CD4-positive, alpha-beta T cell treated with Interleukin-15 for 1 hour (primary cell): Measurements from ENCODE around the gene THPO.
A peak's percentile ranks its signal among the peaks of the same experiment; 100 is the strongest.
"Not testable (repeated sequence)": the region's sequence is repeated elsewhere in the genome, so short reads cannot be mapped to it uniquely, and the experiment has no call there.

ENCODE experiments used
- DNase-seq: peaks from one replicate; pipeline ENCODE4 v3.0.0-alpha.2; 2020

THPO gene

DNA sequence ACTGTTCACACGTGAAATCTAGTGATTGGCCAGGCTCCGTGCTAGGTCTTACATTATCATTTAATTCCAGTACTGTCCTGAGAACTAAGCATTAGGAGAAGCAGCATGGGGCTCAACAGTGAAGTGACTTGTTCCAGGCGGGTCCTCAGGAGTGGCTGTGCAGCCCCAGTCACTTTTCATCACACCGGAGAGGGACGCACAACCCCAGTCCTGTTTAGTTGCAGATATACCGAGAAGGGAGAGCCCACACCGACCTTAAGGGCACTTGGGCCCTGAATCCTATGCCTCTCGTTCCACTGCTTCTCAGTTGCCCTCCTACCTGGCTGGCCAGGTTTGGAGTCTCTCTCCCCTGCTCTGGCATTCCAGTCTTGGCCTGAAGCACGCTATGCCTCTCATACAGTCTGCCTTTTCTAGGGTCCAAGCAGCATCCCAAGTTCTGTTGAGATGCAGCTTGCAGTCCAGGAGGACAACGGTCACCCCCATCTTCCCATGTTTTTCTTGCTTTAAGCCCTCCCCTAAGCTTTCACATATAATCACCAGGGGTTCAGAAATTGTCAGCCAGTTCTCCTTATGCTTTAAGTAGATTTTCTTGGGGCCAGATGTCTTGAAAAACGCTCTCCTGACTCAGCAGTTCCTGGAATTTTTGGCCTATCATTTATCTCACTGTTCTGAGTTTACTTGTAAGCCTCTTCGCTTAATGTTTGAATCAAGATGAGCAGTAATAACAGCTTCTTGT lies 30.5 kb downstream of the THPO start:
- no peak for DNase-seq

DNA sequence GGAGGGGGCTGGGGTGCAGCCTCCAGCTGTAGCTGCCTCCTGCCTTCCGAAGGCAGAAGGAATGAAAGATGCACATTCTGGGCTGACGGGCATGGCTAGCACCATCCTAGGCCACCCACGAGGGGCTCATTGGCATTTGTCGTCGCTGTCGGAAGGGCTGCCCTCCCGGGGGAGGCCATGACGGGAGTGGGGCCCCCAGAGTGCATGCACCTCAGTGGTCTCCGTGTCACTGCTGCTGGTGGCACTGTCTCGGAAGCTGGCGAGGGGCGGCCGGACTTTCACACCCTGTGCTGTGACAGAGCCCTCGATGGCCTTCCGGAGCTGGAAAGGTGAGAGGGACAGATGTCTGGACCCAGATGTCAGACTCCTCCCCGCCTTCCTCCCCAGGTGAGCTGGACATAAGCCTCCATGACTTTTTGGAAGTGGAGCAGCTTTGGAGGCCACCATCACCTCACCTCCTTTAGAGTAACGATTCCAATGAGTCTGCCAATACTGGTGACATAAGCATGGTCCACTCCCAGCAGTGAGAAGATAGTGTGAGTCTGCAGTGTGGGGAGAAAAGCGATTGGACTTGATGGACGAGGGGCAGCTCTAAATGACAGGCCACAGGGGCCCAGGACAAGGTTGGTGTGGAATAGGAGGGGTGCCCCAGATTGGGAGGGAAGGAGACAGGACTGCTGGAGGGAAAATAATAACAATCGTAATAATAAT lies 31.4 kb downstream of the THPO start:
- DNase-seq = no peak

DNA sequence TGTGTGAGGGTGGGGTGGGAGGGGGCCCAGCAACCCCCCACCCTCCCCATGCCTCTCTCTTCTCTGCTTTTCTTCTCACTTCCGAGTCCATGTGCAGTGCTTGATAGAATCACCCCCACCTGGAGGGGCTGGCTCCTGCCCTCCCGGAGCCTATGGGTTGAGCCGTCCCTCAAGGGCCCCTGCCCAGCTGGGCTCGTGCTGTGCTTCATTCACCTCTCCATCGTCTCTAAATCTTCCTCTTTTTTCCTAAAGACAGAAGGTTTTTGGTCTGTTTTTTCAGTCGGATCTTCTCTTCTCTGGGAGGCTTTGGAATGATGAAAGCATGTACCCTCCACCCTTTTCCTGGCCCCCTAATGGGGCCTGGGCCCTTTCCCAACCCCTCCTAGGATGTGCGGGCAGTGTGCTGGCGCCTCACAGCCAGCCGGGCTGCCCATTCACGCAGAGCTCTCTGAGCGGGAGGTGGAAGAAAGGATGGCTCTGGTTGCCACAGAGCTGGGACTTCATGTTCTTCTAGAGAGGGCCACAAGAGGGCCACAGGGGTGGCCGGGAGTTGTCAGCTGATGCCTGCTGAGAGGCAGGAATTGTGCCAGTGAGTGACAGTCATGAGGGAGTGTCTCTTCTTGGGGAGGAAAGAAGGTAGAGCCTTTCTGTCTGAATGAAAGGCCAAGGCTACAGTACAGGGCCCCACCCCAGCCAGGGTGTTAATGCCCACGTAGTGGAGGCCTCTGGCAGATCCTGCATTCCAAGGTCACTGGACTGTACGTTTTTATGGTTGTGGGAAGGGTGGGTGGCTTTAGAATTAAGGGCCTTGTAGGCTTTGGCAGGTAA lies 32.5 kb downstream of the THPO start:
- DNase-seq = no peak

DNA sequence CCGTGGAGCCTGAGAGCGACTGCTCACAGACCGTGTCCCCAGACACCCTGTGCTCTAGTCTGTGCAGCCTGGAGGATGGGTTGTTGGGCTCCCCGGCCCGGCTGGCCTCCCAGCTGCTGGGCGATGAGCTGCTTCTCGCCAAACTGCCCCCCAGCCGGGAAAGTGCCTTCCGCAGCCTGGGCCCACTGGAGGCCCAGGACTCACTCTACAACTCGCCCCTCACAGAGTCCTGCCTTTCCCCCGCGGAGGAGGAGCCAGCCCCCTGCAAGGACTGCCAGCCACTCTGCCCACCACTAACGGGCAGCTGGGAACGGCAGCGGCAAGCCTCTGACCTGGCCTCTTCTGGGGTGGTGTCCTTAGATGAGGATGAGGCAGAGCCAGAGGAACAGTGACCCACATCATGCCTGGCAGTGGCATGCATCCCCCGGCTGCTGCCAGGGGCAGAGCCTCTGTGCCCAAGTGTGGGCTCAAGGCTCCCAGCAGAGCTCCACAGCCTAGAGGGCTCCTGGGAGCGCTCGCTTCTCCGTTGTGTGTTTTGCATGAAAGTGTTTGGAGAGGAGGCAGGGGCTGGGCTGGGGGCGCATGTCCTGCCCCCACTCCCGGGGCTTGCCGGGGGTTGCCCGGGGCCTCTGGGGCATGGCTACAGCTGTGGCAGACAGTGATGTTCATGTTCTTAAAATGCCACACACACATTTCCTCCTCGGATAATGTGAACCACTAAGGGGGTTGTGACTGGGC lies 33.3 kb downstream of the THPO start:
- no peak for DNase-seq

DNA sequence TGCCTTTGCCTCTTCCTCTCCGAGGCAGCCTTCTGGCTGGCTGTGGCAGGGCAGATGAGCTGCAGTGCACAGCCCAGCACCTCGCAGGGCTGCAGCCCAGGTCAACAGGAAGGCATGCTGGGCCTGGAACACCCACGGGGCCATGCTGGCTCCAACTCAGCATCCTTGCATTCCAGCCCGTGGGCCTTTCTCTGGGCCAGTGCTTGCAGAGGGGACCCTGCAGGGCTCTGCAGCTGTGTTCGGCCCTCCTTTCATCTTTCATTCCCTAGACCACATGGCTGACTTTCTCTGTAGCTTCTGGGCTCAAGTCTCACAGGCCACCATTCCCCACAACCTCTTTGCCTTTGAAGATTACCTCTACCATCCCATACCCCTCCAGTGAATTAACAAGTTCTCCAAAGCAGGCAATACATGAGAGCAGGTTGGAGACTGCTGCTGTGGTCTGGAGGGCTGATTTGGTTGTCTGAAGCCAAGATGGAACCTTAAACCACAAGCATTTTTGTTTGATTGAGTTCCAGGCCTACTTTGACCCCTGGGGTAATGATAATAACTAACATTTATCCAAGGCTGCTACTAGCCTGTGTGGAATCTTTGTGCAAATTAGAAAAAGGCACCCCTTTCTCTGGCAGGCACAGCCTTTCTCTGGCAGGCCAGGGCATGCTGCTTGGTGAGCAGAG lies 34.7 kb downstream of the THPO start:
- DNase-seq = no peak

DNA sequence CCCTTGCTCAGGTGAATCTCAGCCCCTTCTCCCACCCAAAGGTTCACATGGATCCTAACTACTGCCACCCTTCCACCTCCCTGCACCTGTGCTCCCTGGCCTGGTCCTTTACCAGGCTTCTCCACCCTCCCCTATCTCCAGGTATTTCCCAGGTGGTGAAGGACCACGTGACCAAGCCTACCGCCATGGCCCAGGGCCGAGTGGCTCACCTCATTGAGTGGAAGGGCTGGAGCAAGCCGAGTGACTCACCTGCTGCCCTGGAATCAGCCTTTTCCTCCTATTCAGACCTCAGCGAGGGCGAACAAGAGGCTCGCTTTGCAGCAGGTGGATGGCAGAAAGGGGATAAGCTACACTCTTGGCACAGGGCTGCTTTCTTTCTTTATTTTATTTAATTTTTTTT lies 36.1 kb downstream of the THPO start:
- DNase-seq = no peak

DNA sequence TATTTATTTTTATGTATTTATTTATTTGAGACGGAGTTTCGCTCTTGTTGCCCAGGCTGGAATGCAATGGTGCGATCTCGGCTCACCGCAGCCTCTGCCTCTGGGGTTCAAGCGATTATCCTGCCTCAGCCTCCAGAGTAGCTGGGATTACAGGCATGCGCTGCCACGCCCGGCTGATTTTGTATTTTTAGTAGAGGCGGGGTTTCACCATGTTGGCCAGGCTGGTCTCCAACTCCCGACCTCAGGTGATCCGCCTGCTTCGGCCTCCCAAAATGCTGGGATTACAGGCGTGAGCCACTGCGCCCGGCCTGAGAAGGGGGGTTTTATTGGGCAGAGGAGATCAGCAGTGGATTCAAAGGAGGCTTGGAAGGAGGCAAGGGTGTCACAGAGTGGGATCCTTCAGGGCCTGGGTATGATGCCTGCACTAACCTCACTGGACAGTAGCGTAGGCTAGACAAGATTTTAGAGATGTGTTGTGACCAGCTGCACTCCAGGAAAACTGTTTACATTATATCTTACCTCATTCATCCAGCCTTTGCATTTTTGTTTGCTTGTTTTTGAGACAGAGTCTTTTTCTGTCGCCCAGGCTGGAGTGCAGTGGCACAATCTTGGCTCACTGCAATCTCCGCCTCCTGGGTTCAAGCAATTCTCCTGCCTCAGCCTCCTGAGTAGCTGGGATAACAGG lies 38.4 kb downstream of the THPO start:
- not testable (repeated sequence) for DNase-seq

DNA sequence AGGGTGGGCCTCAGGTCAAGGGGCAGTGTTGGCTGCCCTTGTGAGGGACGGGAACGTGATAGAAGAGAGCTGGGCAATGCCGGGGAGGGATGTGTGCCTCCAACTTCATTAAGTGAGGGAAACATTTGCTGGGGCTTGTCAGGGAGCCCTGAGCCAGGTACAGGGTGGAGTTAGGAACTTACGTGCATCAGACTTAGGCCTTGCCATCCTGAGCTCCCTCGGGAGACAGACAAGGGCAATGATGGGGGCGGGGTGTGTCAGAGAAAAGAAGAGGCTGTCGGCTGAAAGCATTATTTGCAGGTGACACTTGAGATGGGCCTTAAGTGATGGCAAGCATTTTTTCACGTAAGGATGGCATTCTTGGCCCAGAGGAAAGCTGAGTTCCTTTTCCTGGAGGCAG lies 39.0 kb downstream of the THPO start:
- DNase-seq = no peak

DNA sequence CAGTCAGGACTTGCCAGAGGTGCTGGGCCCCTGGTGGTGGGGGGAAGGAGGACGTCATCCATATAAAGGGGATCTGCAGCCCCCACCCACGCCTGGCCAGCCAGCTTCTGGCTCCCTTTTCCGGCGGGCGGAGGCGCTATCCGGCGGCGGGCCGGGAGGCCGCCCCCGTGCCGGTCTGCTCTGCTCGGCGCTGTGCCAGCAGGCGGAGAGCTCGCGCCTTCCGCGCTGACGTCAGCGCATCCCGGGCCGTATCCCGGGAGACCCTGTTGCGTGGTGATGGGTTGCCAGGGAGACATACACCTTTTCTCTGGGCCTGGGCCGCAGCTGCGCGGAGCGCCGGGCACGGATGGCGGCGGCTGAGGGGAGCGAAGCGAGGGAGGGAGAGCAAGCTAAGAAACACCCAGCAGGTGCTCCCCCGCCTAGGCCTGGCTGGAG lies 39.5 kb downstream of the THPO start:
- DNase-seq = peak; percentile 24

DNA sequence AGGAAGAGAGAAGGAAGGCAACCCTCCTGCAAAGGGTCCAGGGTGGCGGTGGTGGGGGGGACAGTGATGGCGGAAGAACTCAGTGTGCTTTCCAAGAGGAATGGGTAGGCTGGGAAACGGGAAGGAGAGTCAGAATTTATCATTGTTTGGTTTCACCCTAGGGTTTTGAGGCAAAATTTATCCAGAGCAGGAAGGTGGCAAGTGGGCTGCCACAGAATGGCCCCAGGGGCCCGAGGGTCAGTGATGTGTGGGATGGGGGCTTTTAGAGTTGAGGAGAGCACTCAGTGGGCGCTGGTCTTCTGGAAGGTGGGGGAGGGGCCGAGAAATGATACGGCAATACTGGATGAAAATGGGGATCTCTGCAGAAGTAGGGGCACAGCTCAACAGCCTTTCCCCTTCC lies 40.0 kb downstream of the THPO start:
- DNase-seq = no peak

DNA sequence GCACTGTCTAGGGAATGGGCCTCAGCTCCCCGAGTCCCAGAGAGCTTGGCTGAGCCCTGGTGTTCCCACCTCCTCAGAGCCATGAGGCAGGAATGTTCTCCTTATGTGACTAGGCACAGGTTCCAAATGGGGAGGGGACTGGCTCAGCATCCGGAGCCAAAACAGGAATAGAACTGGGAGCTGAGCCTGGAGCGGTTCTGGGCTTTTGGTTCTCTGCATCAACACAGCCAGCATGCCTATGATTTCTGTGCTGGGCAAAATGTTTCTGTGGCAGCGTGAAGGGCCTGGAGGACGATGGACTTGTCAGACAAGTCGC lies 40.6 kb downstream of the THPO start, which contains the start of gene FAM131A:
Gene FAM131A, plus strand, starts transcription at position 202 of the 316 bp plus-strand sequence. Its CDS starts 31 bp downstream, at position 233.
- DNase-seq = no peak

DNA sequence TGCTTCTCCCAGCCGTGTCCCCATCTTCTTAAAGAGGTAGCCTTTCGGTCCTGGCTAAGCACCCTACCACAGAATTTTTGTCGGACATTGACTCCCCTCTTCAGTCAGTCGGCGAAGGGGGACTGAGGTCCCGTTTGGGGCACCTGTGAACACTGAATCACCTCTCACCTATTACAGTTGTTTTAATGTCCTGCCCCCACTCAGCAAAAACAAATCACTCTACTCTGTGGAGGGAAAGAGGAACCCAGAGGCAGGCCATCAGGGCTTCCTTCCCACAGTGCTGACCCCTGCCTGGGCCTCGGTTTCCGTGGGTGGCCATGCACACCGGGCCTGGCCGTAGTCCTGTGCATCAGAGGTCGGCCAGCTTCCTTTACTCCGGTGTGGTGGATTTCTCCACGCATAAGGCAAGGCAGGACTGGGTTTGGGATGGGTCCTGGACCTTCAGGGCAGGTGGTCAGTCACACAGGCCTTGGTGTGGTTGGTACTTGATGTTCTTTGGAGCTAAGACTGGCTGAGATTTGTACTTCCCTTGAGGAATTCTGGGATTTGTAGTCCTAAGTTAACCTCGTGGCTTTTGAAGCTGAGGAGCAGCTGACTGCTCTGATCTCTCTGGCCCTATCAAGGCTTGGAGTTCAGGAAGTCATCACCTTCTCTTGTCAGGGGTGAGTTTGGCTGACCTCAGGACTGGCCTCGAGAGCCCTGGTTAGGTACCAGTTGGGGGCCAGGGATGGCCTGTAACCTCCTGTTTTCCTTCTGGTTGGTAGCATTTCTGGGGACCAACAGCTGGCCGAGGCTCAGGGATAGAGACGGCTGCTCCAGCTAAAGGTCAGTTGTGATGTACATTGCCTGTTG lies 41.2 kb downstream of the THPO start:
- DNase-seq = no peak

DNA sequence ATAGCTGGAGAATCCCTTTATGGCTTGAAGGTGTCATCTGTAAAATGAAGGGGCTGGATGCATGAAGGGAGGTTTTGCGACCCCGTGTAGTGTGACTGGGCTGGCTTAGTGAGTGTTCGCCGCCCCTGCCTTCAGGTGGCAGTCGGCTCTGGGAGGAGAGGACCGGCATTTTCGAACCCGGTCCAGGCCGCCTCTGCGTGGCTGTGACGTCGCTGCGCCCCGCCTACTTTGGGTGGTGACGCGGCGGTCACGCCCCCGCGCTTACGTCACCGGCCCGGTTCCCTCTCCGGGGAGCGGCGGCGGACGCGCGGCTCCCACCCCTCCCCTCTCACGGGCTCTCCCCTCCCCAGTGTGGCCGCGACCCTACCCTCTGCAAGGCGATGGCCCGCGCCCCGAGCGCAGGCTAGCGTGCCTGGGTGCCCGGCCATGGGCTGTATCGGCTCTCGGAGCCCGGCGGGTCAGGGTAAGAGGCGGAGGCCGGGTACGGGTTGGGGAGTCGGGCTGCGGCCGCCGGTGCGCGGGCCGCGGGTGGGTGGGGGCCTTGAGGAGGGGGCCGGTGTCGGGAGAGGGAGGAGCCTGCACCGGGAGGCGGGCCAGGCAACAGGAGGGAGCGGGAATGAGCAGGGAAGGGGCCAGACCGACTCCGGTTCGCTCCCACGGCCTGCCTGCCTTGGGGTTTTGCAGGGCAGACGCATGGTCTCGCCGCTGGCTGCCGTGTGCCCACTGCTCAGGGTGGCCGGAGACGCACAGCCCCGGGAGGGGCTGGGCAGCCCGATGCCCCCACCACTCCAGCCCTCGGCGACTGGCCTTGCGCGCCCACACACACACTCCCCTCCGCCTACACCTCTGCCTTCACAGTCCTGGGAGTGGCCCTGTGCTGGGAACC lies 42.1 kb downstream of the THPO start:
- DNase-seq = peak; percentile 88

DNA sequence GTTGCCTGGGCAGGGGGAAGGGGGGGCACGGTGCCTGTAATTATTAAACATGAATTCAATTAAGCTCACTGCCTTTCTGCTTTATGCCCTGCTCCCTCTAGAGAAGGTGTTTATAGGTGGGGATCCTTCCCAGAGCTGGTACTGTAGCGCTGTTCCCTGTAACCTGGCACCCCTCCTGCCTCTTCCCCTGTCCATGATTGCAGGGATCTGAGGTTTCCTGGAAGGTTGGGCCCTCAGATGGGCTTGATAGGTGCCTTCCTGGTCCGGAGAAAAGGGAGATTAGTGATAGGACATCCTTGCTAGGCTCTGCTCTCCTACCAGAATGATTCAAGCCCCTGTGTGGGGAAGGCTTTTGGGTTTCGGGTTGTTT lies 42.7 kb downstream of the THPO start:
- no peak for DNase-seq

DNA sequence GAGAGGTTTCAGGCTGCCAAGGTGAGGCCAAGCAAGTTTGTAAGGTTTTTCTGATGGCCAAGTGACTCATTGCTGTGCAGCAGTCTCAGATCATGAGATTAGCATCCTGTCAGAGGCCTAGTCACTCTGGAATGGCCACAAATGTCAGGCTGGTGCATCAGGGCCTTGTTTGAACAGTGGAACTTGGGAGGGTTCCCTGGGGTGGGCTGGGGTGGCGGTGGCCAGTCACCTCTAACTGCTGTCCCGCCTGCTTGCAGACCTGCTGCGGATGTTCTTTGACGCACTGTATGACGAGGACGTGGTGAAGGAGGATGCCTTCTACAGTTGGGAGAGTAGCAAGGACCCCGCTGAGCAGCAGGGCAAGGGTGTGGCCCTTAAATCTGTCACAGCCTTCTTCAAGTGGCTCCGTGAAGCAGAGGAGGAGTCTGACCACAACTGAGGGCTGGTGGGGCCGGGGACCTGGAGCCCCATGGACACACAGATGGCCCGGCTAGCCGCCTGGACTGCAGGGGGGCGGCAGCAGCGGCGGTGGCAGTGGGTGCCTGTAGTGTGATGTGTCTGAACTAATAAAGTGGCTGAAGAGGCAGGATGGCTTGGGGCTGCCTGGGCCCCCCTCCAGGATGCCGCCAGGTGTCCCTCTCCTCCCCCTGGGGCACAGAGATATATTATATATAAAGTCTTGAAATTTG lies 43.4 kb downstream of the THPO start:
- DNase-seq = peak; percentile 36

DNA sequence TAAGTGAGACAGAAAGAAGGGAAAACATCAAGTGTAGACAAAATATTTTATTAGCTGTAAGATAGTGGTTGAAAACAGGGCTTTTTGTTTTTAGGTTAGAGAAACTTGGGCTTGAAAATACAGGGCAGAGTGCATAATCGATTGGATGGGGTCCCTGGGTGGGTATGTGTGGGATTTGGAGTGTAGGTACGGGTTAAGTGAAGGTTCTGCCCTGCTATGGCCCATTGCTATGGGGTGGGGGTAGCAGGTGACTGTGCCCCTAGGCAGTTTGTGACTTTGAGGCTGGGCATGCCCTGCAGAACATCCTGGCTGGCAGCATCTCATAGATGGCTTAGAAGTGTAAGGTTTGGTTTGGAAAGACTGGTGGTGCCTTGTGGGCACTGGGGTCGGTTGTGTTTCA lies 44.3 kb downstream of the THPO start:
- no peak for DNase-seq

DNA sequence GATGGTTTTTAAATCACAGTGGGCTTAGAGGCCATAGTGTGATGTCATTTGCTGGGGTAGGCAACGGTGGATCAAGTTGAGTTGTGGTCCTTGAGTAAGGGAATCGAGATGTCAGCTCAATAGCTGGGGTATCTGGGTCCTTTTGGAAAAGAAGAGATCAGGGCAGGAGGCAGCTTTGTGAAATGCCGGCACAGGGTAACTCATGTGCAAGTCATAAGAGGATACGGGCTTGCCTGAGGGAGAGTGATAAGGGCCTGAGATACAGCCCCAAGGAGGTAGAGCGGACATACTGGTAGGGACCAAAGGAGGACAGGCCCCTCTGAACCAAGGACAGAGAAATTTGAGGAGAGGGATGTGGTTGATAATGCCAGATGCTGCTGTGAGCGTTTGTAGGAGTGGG lies 44.8 kb downstream of the THPO start:
- no peak for DNase-seq

DNA sequence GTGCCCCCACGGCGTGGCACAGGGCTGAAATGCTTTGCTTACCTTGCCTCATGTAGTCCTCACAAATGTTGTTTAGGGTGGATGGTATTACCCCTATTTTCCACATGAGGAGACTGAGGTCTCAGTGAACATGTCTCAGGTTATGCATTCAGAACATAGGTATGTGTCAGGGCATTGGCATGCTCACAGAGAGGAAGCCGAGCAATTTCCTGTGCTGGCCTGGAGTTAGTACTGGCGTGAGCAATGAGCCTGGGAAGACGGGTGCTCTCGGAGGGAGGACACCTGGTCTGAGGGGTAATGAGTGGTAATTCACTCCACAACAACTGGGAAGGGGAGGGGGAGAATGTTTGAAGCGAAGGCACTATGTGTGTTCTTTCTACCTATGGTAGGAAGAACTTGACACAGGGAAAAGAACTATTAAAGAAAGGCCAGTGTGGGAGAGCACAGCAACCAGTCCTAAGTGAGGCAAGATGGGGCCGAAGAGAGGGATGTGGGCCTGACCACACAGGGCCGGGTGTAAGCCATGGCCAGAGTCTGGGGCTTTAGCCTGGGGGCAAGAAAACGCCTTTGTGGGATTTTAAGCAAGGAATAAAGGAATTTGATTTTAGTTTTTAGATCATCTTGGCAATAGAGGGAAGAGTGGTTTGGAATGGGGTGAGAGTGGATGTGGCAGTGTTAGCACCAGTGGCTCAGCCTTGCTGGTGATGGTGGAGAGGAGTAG lies 45.5 kb downstream of the THPO start:
- DNase-seq = no peak

DNA sequence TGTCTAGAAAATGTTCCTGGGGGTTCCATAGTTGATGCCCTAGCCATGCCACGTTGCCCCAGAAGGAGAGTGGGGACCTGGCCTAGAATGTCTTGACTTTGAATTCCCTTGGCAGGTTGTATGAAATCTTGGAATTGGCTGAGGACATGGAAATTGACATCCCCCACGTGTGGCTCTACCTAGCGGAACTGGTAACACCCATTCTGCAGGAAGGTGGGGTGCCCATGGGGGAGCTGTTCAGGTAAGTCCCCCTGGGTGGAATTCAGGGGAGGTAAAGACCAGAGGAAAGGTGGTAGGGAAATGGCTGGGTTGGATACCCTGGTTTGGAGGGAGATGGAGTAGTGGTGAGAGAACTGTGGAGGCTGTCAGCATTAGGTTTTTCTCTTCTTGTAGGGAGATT lies 49.5 kb downstream of the THPO start:
- no peak for DNase-seq
